Activated CD8-positive, alpha-beta memory T cell treated with anti-CD3 and anti-CD28 coated beads for 48 hours (primary cell): ENCODE results near the gene FAF1.
"Not testable (repeated sequence)": the region's sequence is repeated elsewhere in the genome, so short reads cannot be mapped to it uniquely, and the experiment has no call there.

Experiments used
- DNase-seq, 3 experiments: peaks; one replicate each; pipeline ENCODE4 v3.0.0-alpha.2; 2020; ENCODE audit warnings: low read depth in 2 of 3, low spot score in 2 of 3

FAF1 gene

GRCh38 chr1:50964863-50965262, 4.8 kb upstream of the FAF1 start:
- DNase-seq: no peak

- DNase-seq: no peak
Observed at GRCh38 chr1:50959303-50959912, 659 bp downstream of the FAF1 start.

- DNase-seq: no peak
Observed at GRCh38 chr1:50955116-50955515, 5.0 kb downstream of the FAF1 start.

- DNase-seq: not testable (repeated sequence)
Observed at GRCh38 chr1:50952566-50952965, 7.5 kb downstream of the FAF1 start.

GRCh38 chr1:50950396-50950795, 9.7 kb downstream of the FAF1 start:
- DNase-seq: no peak

- no peak for DNase-seq
Observed at GRCh38 chr1:50949286-50949982, 10.6 kb downstream of the FAF1 start.

- no peak for DNase-seq
Observed at GRCh38 chr1:50942334-50942733, 17.7 kb downstream of the FAF1 start.

- DNase-seq: no peak
Observed at GRCh38 chr1:50940291-50940690, 19.8 kb downstream of the FAF1 start.

GRCh38 chr1:50936321-50936720, 23.7 kb downstream of the FAF1 start:
- no peak for DNase-seq

GRCh38 chr1:50935276-50935675, 24.8 kb downstream of the FAF1 start:
- DNase-seq: not testable (repeated sequence)

GRCh38 chr1:50934838-50935237, 25.2 kb downstream of the FAF1 start:
- DNase-seq: no peak

- not testable (repeated sequence) for DNase-seq
Observed at GRCh38 chr1:50933770-50934169, 26.3 kb downstream of the FAF1 start.

GRCh38 chr1:50932043-50932442, 28.0 kb downstream of the FAF1 start:
- DNase-seq: not testable (repeated sequence)

- no peak for DNase-seq
Observed at GRCh38 chr1:50930965-50931737, 28.9 kb downstream of the FAF1 start.

GRCh38 chr1:50930193-50930592, 29.9 kb downstream of the FAF1 start:
- DNase-seq: no peak

- DNase-seq: no peak
Observed at GRCh38 chr1:50929376-50929958, 30.6 kb downstream of the FAF1 start.

- no peak for DNase-seq
Observed at GRCh38 chr1:50923564-50923963, 36.5 kb downstream of the FAF1 start.

GRCh38 chr1:50921029-50921428, 39.0 kb downstream of the FAF1 start:
- no peak for DNase-seq

GRCh38 chr1:50920409-50920808, 39.7 kb downstream of the FAF1 start:
- no peak for DNase-seq

- DNase-seq: no peak
Observed at GRCh38 chr1:50917138-50918137, 42.6 kb downstream of the FAF1 start.

- DNase-seq: no peak
Observed at GRCh38 chr1:50915621-50916020, 44.4 kb downstream of the FAF1 start.
